LNCaP clone FGC (cell line): ENCODE results near the gene DGKZ.
"Not testable (repeated sequence)": the region's sequence is repeated elsewhere in the genome, so short reads cannot be mapped to it uniquely, and the experiment has no call there.

Source experiments
- DNase-seq: peaks from one replicate; pipeline ENCODE4 v3.0.0-alpha.2; 2011; ENCODE audit warnings: low read depth
- H3K4me3 ChIP-seq: 2 replicates; pipeline ENCODE4 v1.5.1; 2011; ENCODE audit warnings: mild to moderate bottlenecking, low read depth, low read length, control low read depth
- TF ChIP-seq, protein P1 (sequence below): IDR thresholded peaks from 2 replicates; pipeline ENCODE4 v1.5.1; 2012; ENCODE audit warnings: mild to moderate bottlenecking; ENCODE audit not compliant: control insufficient read depth, insufficient read depth; ENCODE audit errors: extremely low read depth

Gene DGKZ

DNA sequence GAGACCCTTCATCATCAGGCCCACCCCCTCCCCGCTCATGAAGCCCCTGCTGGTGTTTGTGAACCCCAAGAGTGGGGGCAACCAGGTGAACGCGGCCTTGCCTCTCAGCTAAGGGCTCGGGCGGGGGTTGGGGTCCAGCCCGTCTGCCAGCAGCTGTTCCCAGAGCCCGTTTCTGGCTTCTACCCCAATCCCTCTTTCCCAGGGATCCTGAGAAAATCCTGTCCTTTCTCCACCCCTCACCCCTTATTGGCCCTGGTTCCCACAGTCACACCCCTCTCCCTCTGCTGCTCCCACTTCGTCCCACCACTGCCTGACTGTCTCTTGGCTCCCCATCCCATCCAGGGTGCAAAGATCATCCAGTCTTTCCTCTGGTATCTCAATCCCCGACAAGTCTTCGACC lies 24.8 kb downstream of the DGKZ start:
- DNase-seq, result no peak
- no peak overlapping the region for H3K4me3 ChIP-seq
- TF ChIP-seq, protein P1, sequence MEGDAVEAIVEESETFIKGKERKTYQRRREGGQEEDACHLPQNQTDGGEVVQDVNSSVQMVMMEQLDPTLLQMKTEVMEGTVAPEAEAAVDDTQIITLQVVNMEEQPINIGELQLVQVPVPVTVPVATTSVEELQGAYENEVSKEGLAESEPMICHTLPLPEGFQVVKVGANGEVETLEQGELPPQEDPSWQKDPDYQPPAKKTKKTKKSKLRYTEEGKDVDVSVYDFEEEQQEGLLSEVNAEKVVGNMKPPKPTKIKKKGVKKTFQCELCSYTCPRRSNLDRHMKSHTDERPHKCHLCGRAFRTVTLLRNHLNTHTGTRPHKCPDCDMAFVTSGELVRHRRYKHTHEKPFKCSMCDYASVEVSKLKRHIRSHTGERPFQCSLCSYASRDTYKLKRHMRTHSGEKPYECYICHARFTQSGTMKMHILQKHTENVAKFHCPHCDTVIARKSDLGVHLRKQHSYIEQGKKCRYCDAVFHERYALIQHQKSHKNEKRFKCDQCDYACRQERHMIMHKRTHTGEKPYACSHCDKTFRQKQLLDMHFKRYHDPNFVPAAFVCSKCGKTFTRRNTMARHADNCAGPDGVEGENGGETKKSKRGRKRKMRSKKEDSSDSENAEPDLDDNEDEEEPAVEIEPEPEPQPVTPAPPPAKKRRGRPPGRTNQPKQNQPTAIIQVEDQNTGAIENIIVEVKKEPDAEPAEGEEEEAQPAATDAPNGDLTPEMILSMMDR, result no peak

DNA sequence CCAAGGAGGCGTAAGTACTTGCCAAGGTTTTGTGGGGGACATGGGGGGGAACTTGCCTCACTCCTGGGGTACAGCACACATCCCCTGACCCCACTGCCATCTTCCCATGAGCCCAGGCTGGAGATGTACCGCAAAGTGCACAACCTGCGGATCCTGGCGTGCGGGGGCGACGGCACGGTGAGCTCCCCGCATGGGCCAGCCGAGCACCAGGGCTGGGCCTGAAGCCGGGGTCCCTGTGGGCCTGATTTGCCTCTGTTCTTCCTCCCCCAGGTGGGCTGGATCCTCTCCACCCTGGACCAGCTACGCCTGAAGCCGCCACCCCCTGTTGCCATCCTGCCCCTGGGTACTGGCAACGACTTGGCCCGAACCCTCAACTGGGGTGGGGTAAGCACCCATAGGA lies 25.2 kb downstream of the DGKZ start:
- H3K4me3 ChIP-seq, DNase-seq: not testable (repeated sequence)

DNA sequence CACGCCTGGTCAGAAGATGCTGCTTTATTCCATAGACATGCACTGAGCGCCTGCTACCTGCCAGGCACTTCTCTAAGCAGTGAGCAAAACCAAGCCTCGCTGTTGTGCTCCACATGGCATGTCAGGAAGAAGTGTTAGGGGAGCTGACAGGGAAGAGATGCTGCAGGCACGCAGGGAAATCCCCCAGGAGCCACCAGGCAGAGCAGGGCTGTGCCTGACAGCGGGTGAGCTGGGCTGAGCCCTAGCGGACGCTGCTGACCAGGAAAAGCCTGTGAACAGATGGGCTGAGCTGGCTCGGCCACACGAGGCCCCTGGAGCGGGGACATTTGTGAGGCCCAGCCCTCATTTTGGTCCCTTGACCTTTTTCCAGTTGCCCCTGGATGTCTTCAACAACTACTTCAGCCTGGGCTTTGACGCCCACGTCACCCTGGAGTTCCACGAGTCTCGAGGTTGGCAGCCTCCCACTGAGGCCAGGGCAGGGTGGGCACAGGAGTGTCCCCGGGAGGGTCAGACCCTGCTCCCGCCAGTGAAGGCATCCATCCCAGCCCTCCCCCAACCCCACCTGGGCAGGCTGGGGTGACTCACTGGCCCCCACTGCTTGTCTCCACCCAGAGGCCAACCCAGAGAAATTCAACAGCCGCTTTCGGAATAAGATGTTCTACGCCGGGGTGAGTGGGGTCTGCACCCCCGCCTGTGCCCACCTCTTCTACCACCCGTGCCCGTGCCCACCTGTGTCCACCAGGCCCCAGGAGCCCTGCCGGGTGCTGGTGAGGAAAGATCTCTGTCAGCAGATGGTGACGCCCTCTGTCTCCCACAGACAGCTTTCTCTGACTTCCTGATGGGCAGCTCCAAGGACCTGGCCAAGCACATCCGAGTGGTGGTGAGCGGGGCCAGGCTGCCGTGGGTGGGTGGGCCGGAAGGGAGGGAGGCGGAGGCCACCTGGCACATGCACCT lies 26.8 kb downstream of the DGKZ start:
- TF ChIP-seq, protein P1, result no peak
- H3K4me3 ChIP-seq, result no peak overlapping the region
- no peak for DNase-seq

DNA sequence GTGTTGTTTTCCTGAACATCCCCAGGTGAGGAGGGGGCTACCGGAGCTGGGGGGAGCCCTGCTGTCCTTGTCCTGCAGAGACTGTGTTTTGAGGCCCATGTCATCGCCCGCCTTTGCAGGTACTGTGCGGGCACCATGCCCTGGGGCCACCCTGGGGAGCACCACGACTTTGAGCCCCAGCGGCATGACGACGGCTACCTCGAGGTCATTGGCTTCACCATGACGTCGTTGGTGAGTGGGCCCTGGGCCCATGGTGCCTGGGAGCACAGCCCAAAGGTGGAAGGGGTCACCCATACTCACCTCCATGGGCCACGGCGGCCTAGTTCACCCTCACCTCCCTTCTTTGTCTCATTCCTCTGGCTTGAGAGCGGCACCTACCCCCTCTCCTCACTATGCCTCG lies 27.6 kb downstream of the DGKZ start:
- TF ChIP-seq, protein P1, result no peak
- no peak for DNase-seq
- H3K4me3 ChIP-seq, result no peak overlapping the region

DNA sequence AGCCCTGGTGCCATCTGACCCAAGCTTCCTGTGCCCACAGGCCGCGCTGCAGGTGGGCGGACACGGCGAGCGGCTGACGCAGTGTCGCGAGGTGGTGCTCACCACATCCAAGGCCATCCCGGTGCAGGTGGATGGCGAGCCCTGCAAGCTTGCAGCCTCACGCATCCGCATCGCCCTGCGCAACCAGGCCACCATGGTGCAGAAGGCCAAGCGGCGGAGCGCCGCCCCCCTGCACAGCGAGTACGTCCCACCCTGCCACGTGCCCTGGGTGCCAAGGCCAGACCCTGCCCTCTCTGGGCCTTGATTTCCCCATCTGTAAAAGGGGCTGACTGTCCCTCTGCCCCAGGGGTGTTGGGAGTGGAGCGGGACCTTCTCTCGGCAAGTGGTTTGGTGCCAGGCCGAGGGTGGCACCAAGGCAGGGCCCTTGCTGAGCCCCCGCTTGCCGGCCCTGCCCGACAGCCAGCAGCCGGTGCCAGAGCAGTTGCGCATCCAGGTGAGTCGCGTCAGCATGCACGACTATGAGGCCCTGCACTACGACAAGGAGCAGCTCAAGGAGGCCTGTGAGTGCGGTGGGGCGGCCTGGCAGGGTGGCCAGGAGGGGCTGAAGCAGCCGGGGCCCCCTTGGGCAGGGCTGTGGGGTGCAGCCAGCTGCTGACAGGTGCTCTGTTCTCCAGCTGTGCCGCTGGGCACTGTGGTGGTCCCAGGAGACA lies 28.3 kb downstream of the DGKZ start:
- TF ChIP-seq, protein P1, result no peak
- no peak for DNase-seq
- H3K4me3 ChIP-seq, result no peak overlapping the region

DNA sequence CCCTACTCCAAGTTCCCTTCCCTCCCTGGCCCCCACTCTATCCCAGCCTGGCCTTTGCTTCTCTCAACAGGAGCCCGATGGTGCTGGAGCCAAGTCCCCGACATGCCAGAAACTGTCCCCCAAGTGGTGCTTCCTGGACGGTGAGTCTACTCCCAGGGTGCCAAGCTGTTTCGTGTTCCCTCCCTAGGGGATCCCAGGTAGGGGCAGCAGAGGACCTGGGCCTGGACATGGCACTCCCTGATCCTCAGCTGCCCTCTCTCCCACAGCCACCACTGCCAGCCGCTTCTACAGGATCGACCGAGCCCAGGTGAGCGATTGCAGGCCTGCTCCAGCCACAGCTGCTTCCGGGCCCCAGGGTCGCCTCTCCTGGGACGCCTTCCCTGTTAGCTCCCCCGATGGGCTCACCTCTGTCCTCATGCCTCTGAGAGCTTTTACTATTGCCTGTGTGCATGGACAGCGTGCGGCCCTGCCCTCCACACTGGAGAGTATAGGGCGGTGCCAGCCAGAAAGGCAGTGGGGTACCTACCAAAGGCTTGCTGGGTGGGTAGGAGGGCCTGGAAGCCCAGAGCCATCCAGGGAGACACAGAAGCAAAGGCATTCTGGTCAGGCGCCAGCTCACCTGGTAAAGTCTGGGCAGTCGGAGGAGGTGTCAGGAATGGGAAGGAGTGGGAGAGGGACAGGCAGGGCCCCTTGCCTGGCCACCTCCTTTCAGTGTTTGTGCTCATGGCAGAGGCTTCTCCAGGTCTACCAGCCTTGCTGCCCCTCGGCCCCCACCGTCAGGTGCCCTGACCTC lies 29.2 kb downstream of the DGKZ start:
- no peak for DNase-seq
- no peak overlapping the region for H3K4me3 ChIP-seq
- TF ChIP-seq, protein P1, result no peak

DNA sequence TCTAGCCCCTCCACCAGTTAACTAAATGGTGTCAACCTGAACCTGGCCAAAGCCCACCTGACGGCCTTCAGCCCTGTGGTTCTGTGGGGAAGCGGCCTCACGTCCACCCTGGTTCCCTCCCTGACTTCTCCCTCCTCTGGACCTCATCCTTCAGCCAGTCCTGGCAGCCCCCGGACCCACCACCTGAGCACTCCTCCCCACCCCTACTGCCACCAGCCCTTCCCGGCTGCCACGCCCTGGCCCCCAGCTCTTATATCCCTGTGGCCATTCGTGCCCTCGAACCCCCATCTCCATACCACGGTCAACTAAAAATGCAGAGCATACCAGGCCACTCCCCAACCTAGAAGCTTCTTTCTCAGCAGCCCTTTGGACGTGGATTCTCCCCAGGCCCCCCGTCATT lies 30.0 kb downstream of the DGKZ start:
- no peak for DNase-seq
- TF ChIP-seq, protein P1, result no peak
- no peak overlapping the region for H3K4me3 ChIP-seq
